Activated CD4-positive, alpha-beta T cell treated with anti-CD3 and anti-CD28 coated beads, Interleukin-2, amount 50 U/mL, for 4 hours (primary cell): ENCODE measurements around the gene RICTOR.

Experiments
- DNase-seq, 2 experiments: peaks; one replicate each; pipeline ENCODE4 v3.0.0-alpha.2; 2020

The RICTOR gene

GRCh38 chr5:38929838-38930237, 144.4 kb downstream of the RICTOR start:
- DNase-seq = no peak

GRCh38 chr5:38927470-38927869, 146.7 kb downstream of the RICTOR start:
- no peak for DNase-seq

- DNase-seq = no peak
These were observed 148.1 kb downstream of the RICTOR start for GRCh38 chr5:38926121-38926520.

GRCh38 chr5:38925154-38925925, 148.9 kb downstream of the RICTOR start:
- DNase-seq = no peak

GRCh38 chr5:38923661-38924451, 150.3 kb downstream of the RICTOR start:
- DNase-seq = no peak

- peak; percentile 19 to 25 for DNase-seq
These were observed 152.0 kb downstream of the RICTOR start for GRCh38 chr5:38922199-38922598.

GRCh38 chr5:38921174-38921573, 153.0 kb downstream of the RICTOR start:
- no peak for DNase-seq

- no peak for DNase-seq
These were observed 157.4 kb downstream of the RICTOR start for GRCh38 chr5:38916802-38917201.

GRCh38 chr5:38913714-38914113, 160.5 kb downstream of the RICTOR start:
- DNase-seq = no peak

GRCh38 chr5:38911933-38912332, 162.3 kb downstream of the RICTOR start:
- DNase-seq = no peak

- no peak for DNase-seq
These were observed 167.7 kb downstream of the RICTOR start for GRCh38 chr5:38906503-38906902.

- no peak for DNase-seq
These were observed 168.7 kb downstream of the RICTOR start for GRCh38 chr5:38905516-38905915.

GRCh38 chr5:38899936-38900335, 174.3 kb downstream of the RICTOR start:
- no peak for DNase-seq

GRCh38 chr5:38896760-38897159, 177.4 kb downstream of the RICTOR start:
- no peak for DNase-seq

GRCh38 chr5:38892363-38892762, 181.8 kb downstream of the RICTOR start:
- DNase-seq = no peak

GRCh38 chr5:38891563-38891962, 182.6 kb downstream of the RICTOR start:
- DNase-seq = no peak

- DNase-seq = no peak
These were observed 184.8 kb downstream of the RICTOR start for GRCh38 chr5:38889424-38889823.

- no peak for DNase-seq
These were observed 186.2 kb downstream of the RICTOR start for GRCh38 chr5:38888041-38888440.
